Mesenchymal stem cell (in vitro differentiated cells and primary cell): ENCODE measurements around the gene ADK.
A peak's percentile ranks its signal among the peaks of the same experiment; 100 is the strongest.

Experiments used
- DNase-seq: peaks from one replicate; pipeline ENCODE4 v3.0.0-alpha.2; 2013
- H2AFZ ChIP-seq: one replicate; pipeline ENCODE4 v1.6.1; 2013; ENCODE audit warnings: low read depth, mild to moderate bottlenecking, control low read depth, inconsistent platforms, low read length, moderate library complexity
- H2AK5ac ChIP-seq: 2 replicates; pipeline ENCODE4 v1.6.1; 2013; ENCODE audit warnings: low read length, moderate library complexity, mild to moderate bottlenecking, inconsistent platforms; ENCODE audit not compliant: severe bottlenecking
- H2BK120ac ChIP-seq: one replicate; pipeline ENCODE4 v1.6.1; 2013; ENCODE audit warnings: low read depth, mild to moderate bottlenecking, inconsistent platforms, low read length, moderate library complexity
- H2BK12ac ChIP-seq, 2 experiments: one replicate each; pipeline ENCODE4 v1.6.1; 2013; ENCODE audit warnings: inconsistent platforms in 2 of 2, low read length in 2 of 2, mild to moderate bottlenecking in 2 of 2, moderate library complexity in 2 of 2, control low read depth in 1 of 2
- H2BK15ac ChIP-seq: one replicate; pipeline ENCODE4 v1.6.1; 2013; ENCODE audit warnings: mild to moderate bottlenecking, low read depth, inconsistent platforms; ENCODE audit not compliant: poor library complexity, severe bottlenecking
- H2BK5ac ChIP-seq: 2 replicates; pipeline ENCODE4 v1.6.1; 2013; ENCODE audit warnings: low read depth, mild to moderate bottlenecking, low read length, control low read depth, inconsistent platforms; ENCODE audit not compliant: poor library complexity, severe bottlenecking
- H3K14ac ChIP-seq, 2 experiments: one replicate each; pipeline ENCODE4 v1.6.1; 2013; ENCODE audit warnings: inconsistent platforms in 2 of 2, low read length in 2 of 2, control low read depth in 1 of 2, mild to moderate bottlenecking in 1 of 2, moderate library complexity in 1 of 2
- H3K18ac ChIP-seq, 2 experiments: one replicate each; pipeline ENCODE4 v1.6.1; 2013; ENCODE audit warnings: inconsistent platforms in 2 of 2, low read length in 2 of 2, control low read depth in 1 of 2, low read depth in 1 of 2, mild to moderate bottlenecking in 1 of 2
- H3K23ac ChIP-seq, 2 experiments: one replicate each; pipeline ENCODE4 v1.6.1; 2013; ENCODE audit warnings: inconsistent platforms in 2 of 2, low read length in 2 of 2, mild to moderate bottlenecking in 2 of 2, moderate library complexity in 2 of 2, control low read depth in 1 of 2
- H3K27ac ChIP-seq: 2 replicates; pipeline ENCODE4 v1.5.1; 2013; ENCODE audit warnings: mild to moderate bottlenecking, moderate library complexity, low read length, control low read depth, inconsistent platforms; ENCODE audit not compliant: poor library complexity, severe bottlenecking
- H3K27me3 ChIP-seq, 2 experiments: 2 replicates each; pipeline versions ENCODE4 v1.6.1 to v1.7.0; 2013; ENCODE audit warnings: low read length in 2 of 2, mild to moderate bottlenecking in 2 of 2, moderate library complexity in 2 of 2, control low read depth in 1 of 2, inconsistent platforms in 1 of 2; ENCODE audit not compliant: control insufficient read depth in 1 of 2, insufficient read depth in 1 of 2
- H3K36me3 ChIP-seq, 2 experiments: 2 replicates each; pipeline versions ENCODE4 v1.6.1 to v1.7.0; 2013; ENCODE audit warnings: low read length in 2 of 2, control low read depth in 1 of 2, inconsistent platforms in 1 of 2, low read depth in 1 of 2, mild to moderate bottlenecking in 1 of 2; ENCODE audit not compliant: insufficient read depth in 2 of 2, control insufficient read depth in 1 of 2
- H3K4ac ChIP-seq, 2 experiments: one replicate each; pipeline ENCODE4 v1.6.1; 2013; ENCODE audit warnings: inconsistent platforms in 2 of 2, low read length in 2 of 2, mild to moderate bottlenecking in 2 of 2, moderate library complexity in 2 of 2, control low read depth in 1 of 2, low read depth in 1 of 2
- H3K4me1 ChIP-seq: 2 replicates; pipeline ENCODE4 v1.6.1; 2013; ENCODE audit warnings: low read depth, low read length, control low read depth; ENCODE audit not compliant: control insufficient read depth, insufficient read depth
- H3K4me2 ChIP-seq: 2 replicates; pipeline ENCODE4 v1.6.1; 2013; ENCODE audit warnings: low read length, mild to moderate bottlenecking, inconsistent platforms; ENCODE audit not compliant: poor library complexity, severe bottlenecking
- H3K4me3 ChIP-seq, 2 experiments: 2 replicates each; pipeline versions ENCODE4 v1.5.1 to v1.7.0; 2013; ENCODE audit warnings: low read length in 2 of 2, mild to moderate bottlenecking in 2 of 2, control low read depth in 1 of 2, low read depth in 1 of 2; ENCODE audit not compliant: insufficient read depth in 1 of 2
- H3K79me1 ChIP-seq: replicated peaks from 2 replicates; pipeline ENCODE4 v1.6.1; 2013; ENCODE audit warnings: mild to moderate bottlenecking, control low read depth, low read length, inconsistent platforms; ENCODE audit not compliant: poor library complexity, severe bottlenecking
- H3K9ac ChIP-seq: 2 replicates; pipeline ENCODE4 v1.7.0; 2013; ENCODE audit warnings: mild to moderate bottlenecking, low read length, moderate library complexity
- H3K9me3 ChIP-seq: 2 replicates; pipeline ENCODE4 v1.7.0; 2013; ENCODE audit warnings: mild to moderate bottlenecking, low read length; ENCODE audit not compliant: control insufficient read depth
- H4K8ac ChIP-seq: one replicate; pipeline ENCODE4 v1.6.1; 2013; ENCODE audit warnings: inconsistent platforms, mild to moderate bottlenecking, low read length, moderate library complexity
- H4K91ac ChIP-seq: one replicate; pipeline ENCODE4 v1.6.1; 2013; ENCODE audit warnings: mild to moderate bottlenecking, low read length, inconsistent platforms
- WGBS: methylation state at CpG from one replicate; pipeline ENCODE4 v1.1.7; 2013; ENCODE audit warnings: mixed read lengths; 5-methylcytosine and 5-hydroxymethylcytosine counted together

Gene ADK

DNA sequence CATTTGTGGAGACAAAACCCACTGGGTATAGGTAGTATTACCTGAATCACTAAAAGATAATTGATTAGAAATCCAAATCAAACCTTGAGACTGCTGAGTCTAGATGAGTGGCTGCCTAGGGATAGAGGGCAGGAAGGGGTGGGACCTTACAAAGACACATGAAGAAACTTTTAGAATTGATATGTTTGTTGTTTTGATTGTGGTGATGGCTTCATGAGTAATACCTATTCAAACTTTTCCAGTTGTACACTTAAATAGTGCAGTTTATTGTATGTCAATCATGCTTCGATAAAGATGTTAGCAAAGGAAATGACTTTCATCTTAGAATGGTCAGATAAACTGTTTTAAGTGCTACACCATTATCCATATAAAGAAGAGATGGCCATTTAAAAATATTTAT lies 486.7 kb downstream of the ADK start:
- no peak overlapping the region for H3K9ac ChIP-seq
- no peak overlapping the region for H3K4ac ChIP-seq
- H3K27ac ChIP-seq, result no peak overlapping the region
- no peak overlapping the region for H2AK5ac ChIP-seq
- no peaks in the 10 kb centered on the region for H3K27me3 ChIP-seq
- no peak overlapping the region for H2AFZ ChIP-seq
- H3K79me1 ChIP-seq, result no peaks in the 10 kb centered on the region
- H3K23ac ChIP-seq, result no peak overlapping the region
- H3K9me3 ChIP-seq, result peaks cover 29% of the 10 kb centered on the region
- H3K4me2 ChIP-seq, result no peak overlapping the region
- no peak overlapping the region for H3K14ac ChIP-seq
- H4K8ac ChIP-seq, result no peak overlapping the region
- H2BK5ac ChIP-seq, result no peak overlapping the region
- DNase-seq, result no peak
- no CpG with 5 or more reads among the region's 1 CpG for WGBS
- no peak overlapping the region for H4K91ac ChIP-seq
- H3K36me3 ChIP-seq, result peaks cover 2 to 23% of the 10 kb centered on the region in 2 experiments
- no peaks in the 10 kb centered on the region for H3K4me1 ChIP-seq
- H2BK12ac ChIP-seq, result no peak overlapping the region
- no peak overlapping the region for H3K18ac ChIP-seq
- no peak overlapping the region for H2BK120ac ChIP-seq
- H3K4me3 ChIP-seq, result no peak overlapping the region
- H2BK15ac ChIP-seq, result no peak overlapping the region

DNA sequence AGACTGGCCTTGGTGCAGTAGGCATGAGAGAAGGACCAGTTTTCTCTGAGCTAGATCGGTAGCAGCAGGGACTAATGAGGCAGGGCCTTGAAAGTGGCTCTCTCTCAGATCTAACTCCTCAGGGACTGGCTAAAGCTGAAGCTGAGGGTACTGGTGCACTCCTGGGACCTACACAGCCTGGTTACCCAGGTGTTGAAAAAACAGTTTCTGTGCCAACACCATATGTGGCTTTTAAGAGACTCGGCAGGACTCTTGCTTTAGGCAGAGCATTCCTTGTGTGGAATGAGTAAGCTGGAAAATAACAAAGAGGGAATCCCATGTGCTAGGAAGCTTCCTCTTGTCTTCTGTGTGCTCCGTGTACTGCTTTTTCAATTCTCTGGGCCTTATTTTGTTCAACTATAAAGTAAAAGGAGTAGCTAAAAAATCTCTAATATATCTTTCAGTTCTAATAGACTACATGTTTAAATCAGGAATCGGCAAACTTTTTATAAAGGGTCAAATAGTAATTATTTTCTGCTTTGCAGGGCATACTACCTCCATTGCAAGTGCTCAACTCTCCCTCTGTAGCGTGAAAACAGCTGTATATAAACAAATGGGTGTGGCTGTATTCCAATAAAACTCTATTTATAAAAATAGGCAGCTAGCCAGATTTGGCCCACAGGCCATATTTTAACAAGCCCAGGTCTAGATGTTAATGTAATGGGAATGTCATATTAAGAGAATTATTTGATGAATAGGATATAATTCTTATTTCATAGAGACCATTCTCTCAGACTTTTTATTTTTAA lies 489.3 kb downstream of the ADK start:
- H3K79me1 ChIP-seq, result no peaks in the 10 kb centered on the region
- H2BK15ac ChIP-seq, result no peak overlapping the region
- peaks cover 0 to 8% of the 10 kb centered on the region in 2 experiments for H3K36me3 ChIP-seq
- peak; percentile 10 for DNase-seq
- H3K4me1 ChIP-seq, result no peaks in the 10 kb centered on the region
- no peak overlapping the region for H3K4me2 ChIP-seq
- no peak overlapping the region for H2BK5ac ChIP-seq
- no peak overlapping the region for H3K23ac ChIP-seq
- peak overlapping the region; percentile 39 for H2AFZ ChIP-seq
- no peak overlapping the region for H3K4ac ChIP-seq
- no peaks in the 10 kb centered on the region for H3K27me3 ChIP-seq
- peak overlapping the region in 1 of 2 experiments; percentile 75 for H3K14ac ChIP-seq
- peaks cover 10% of the 10 kb centered on the region for H3K9me3 ChIP-seq
- H4K8ac ChIP-seq, result no peak overlapping the region
- H2BK12ac ChIP-seq, result no peak overlapping the region
- no peak overlapping the region for H2AK5ac ChIP-seq
- no peak overlapping the region for H3K9ac ChIP-seq
- no peak overlapping the region for H3K27ac ChIP-seq
- WGBS, result 89% methylated on average over 3 of the region's 5 CpGs
- no peak overlapping the region for H4K91ac ChIP-seq
- no peak overlapping the region for H3K4me3 ChIP-seq
- H2BK120ac ChIP-seq, result no peak overlapping the region
- peak overlapping the region in 1 of 2 experiments; percentile 34 for H3K18ac ChIP-seq

DNA sequence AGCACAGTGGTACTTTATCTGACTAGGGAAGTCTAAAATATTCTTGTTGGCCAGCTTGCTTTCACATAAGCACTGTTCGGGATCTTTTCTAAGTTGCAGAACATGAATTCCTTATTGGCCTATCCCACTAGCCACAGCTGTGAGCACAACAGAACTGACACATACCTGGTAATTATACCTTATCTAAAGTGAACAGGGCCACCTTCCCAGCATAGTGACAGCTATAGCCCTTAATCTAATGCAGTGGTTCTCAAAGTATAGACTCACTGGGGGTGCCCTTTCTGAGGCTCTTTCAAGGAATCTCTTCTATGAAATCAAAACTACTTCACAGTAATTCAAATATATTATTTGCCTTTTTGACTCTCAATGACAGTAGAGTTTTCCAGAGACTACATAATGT lies 490.6 kb downstream of the ADK start:
- H3K27ac ChIP-seq, result no peak overlapping the region
- no peak overlapping the region for H2AK5ac ChIP-seq
- H3K4me2 ChIP-seq, result no peak overlapping the region
- H2BK120ac ChIP-seq, result no peak overlapping the region
- H3K79me1 ChIP-seq, result no peaks in the 10 kb centered on the region
- WGBS, result 100% methylated on average over 1 of the region's 1 CpG
- no peak overlapping the region for H3K18ac ChIP-seq
- H3K27me3 ChIP-seq, result no peaks in the 10 kb centered on the region
- H4K91ac ChIP-seq, result no peak overlapping the region
- no peak overlapping the region for H4K8ac ChIP-seq
- H3K9ac ChIP-seq, result no peak overlapping the region
- H3K4ac ChIP-seq, result no peak overlapping the region
- H3K4me3 ChIP-seq, result no peak overlapping the region
- H2AFZ ChIP-seq, result no peak overlapping the region
- H2BK5ac ChIP-seq, result no peak overlapping the region
- no peak overlapping the region for H2BK15ac ChIP-seq
- H3K9me3 ChIP-seq, result peaks cover 5% of the 10 kb centered on the region
- DNase-seq, result no peak
- H3K36me3 ChIP-seq, result peaks cover 0 to 2% of the 10 kb centered on the region in 2 experiments
- H3K23ac ChIP-seq, result no peak overlapping the region
- H3K14ac ChIP-seq, result no peak overlapping the region
- no peak overlapping the region for H2BK12ac ChIP-seq
- H3K4me1 ChIP-seq, result no peaks in the 10 kb centered on the region

DNA sequence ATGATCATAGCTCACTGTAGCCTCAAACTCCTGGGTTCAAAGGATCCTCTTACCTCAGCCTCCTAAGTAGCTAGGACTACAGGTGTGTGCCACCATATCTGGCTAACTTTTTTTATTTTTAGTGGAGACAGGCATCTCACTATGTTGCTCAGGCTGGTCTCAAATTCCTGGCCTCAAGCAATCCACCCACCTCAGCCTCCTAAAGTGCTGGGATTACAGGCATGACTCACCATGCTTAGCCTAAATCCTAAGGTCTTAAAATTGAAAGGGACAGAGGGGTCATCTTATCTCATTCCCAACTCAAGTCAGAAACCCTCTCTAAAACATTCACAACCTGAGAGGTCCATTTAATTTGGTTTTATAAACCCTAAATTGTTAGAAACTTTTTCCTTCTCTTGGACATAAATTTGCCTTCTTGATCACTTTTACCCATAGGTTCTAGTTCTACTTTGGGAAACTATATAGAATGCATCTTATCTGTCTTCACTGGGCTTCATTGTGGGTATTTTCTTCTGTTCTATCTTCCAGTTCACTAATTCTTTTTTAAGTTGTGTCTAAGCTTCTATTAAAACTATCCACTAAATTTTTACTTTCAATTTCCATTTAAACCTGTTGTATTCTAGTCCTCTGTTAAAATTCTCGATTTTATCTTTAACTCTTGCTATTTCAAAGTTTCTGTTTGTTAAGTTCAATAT lies 492.0 kb downstream of the ADK start:
- Histone ChIP-seq H2BK12ac (no peak overlapping the region), H2BK5ac (no peak overlapping the region), H3K27ac (no peak overlapping the region), H3K79me1 (no peaks in the 10 kb centered on the region), H3K4me1 (no peaks in the 10 kb centered on the region), H2BK15ac (no peak overlapping the region), H2BK120ac (no peak overlapping the region), H3K9me3 (peaks cover 5% of the 10 kb centered on the region), H4K8ac (no peak overlapping the region), H3K27me3 (no peaks in the 10 kb centered on the region), H3K9ac (no peak overlapping the region), H3K18ac (no peak overlapping the region), H3K36me3 (no peaks in the 10 kb centered on the region), H3K4me2 (no peak overlapping the region), H3K4me3 (no peak overlapping the region), H3K23ac (no peak overlapping the region), H2AFZ (no peak overlapping the region), H3K14ac (no peak overlapping the region), H3K4ac (no peak overlapping the region), H2AK5ac (no peak overlapping the region), H4K91ac (no peak overlapping the region)
- no CpG with 5 or more reads among the region's 1 CpG for WGBS
- DNase-seq, result no peak
